SU-DHL-6 (cell line): Measurements from ENCODE around the gene ZSCAN25.

Experiments used
- EZH2phosphoT487 ChIP-seq: fragments of 200-600 bp; sonication (generic), shearing (Covaris generic); conservative IDR thresholded peaks from 2 replicates; pipeline ENCODE4 v1.6.1; 2018; ENCODE audit warnings: mild to moderate bottlenecking, antibody characterized with exemption, low read length, moderate library complexity, mixed read lengths
- TF ChIP-seq, protein P1 (sequence below): fragments of 200-600 bp; sonication (generic); IDR thresholded peaks from one replicate; pipeline ENCODE4 v1.5.1; 2017; ENCODE audit warnings: antibody characterized with exemption, mild to moderate bottlenecking, low read length, moderate library complexity; ENCODE audit not compliant: insufficient read depth, poor library complexity, severe bottlenecking

DNA sequence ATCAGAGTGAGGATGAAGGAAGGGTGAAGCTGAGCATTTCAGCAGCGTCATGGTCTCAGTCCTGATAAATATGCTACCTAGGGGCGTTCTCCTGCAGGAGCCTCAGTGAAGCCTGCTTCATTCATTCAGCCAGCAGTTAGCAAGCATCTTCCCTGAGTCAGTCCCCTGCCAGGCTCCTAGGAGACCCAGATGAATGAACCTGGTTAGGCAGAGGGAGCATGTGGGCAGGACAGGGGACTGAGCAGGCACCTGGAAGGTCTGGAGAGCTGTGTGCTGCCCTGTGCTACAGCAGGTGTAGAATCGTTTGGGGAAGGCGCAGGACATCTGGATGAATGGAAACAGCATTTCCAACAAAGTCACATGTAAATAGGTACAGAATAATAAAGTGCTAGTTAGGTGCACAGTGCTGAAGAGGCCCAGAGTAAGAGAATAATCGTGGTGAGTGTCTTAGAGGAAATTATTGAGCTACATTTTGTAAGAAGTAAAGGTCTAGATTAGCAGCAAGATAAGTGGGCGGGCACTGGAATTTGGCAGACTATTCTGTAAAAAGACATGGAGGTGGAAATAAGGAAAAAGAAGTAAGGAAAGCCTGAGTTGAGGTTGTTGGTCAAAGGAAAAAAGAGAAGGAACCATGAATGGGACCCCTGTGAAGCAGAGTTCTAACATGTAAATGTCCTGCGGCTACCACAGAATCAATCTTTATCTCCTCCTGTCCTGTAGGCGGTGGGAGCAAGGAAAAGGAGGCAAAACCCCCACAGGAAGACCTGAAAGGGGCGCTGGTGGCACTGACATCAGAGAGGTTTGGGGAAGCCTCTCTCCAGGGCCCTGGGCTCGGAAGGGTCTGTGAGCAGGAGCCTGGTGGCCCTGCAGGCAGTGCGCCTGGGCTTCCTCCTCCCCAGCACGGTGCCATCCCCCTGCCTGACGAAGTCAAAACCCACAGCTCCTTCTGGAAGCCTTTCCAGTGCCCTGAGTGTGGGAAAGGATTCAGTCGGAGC is 12.0 kb downstream of the ZSCAN25 start:
- TF ChIP-seq, protein P1, sequence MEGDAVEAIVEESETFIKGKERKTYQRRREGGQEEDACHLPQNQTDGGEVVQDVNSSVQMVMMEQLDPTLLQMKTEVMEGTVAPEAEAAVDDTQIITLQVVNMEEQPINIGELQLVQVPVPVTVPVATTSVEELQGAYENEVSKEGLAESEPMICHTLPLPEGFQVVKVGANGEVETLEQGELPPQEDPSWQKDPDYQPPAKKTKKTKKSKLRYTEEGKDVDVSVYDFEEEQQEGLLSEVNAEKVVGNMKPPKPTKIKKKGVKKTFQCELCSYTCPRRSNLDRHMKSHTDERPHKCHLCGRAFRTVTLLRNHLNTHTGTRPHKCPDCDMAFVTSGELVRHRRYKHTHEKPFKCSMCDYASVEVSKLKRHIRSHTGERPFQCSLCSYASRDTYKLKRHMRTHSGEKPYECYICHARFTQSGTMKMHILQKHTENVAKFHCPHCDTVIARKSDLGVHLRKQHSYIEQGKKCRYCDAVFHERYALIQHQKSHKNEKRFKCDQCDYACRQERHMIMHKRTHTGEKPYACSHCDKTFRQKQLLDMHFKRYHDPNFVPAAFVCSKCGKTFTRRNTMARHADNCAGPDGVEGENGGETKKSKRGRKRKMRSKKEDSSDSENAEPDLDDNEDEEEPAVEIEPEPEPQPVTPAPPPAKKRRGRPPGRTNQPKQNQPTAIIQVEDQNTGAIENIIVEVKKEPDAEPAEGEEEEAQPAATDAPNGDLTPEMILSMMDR = no peak
- no peak for TF ChIP-seq EZH2phosphoT487
